Stimulated activated naive CD4-positive, alpha-beta T cell treated with Interleukin-2 at 50 U/mL for 16 hours (primary cell): ENCODE measurements around the gene ADAM30.

Experiments used
- DNase-seq: peaks from one replicate; lab custom pipeline; 2025; lab: John Stamatoyannopoulos, UW

ADAM30 gene

GRCh38 chr1:119908661-119909060, 12.3 kb upstream of the ADAM30 start:
- DNase-seq, result no peak

GRCh38 chr1:119906927-119907652, 10.8 kb upstream of the ADAM30 start:
- DNase-seq, result no peak

- no peak for DNase-seq
These were observed 7.1 kb upstream of the ADAM30 start for GRCh38 chr1:119903443-119903835.

- no peak for DNase-seq
These were observed 6.6 kb upstream of the ADAM30 start for GRCh38 chr1:119902775-119903442.

- no peak for DNase-seq
These were observed 2.8 kb upstream of the ADAM30 start for GRCh38 chr1:119898981-119899720.

- no peak for DNase-seq
These were observed 2.2 kb upstream of the ADAM30 start for GRCh38 chr1:119898530-119898929.

- DNase-seq, result no peak
These were observed 1.2 kb downstream of the ADAM30 start for GRCh38 chr1:119895102-119895501.

GRCh38 chr1:119893827-119894700, 2.3 kb downstream of the ADAM30 start:
- no peak for DNase-seq

- no peak for DNase-seq
These were observed 3.0 kb downstream of the ADAM30 start for GRCh38 chr1:119893238-119893791.

GRCh38 chr1:119891386-119891785, 4.9 kb downstream of the ADAM30 start:
- no peak for DNase-seq

- no peak for DNase-seq
These were observed 7.8 kb downstream of the ADAM30 start for GRCh38 chr1:119888476-119888875.

GRCh38 chr1:119887427-119887826, 8.9 kb downstream of the ADAM30 start:
- no peak for DNase-seq

GRCh38 chr1:119885903-119886783, 10.2 kb downstream of the ADAM30 start:
- peak; percentile 23 for DNase-seq

- DNase-seq, result no peak
These were observed 11.6 kb downstream of the ADAM30 start for GRCh38 chr1:119884711-119885110.

GRCh38 chr1:119883826-119884225, 12.5 kb downstream of the ADAM30 start:
- DNase-seq, result no peak

GRCh38 chr1:119882132-119883049, 13.9 kb downstream of the ADAM30 start:
- no peak for DNase-seq

GRCh38 chr1:119879510-119880434, 16.5 kb downstream of the ADAM30 start:
- DNase-seq, result no peak

- no peak for DNase-seq
These were observed 18.1 kb downstream of the ADAM30 start for GRCh38 chr1:119878171-119878570.
